ENCODE measurements around the gene APCDD1L.

DNA sequence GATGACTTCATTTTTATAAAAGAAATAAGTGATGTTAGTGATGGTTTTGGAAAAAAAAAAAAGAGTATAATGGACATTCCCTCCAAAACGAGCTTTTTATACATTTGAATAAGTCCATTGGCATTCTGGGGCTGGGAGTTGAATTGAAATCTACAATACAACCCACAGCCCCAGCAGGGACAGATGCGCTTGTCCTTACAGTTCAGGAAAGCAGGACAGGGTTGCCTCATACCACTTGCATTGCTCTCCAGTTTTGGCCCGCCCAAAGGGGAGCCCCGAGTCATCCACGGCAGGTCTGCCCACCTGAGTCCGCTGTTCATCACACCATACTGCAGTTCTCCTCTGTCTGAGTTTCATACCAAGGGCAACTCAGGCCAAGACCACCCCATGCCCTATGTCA lies 80.0 kb downstream of the APCDD1L start:
- TF ChIP-seq CTCF (IDR thresholded peaks at IDR 0.05) (no peak), POLR2A (IDR thresholded peaks at IDR 0.05) (no peak)

All from uterus (tissue), 2 donors.